Loucy (cell line): ENCODE data around the gene ZNF493.
A peak's percentile ranks its signal among the peaks of the same experiment; 100 is the strongest.

ENCODE experiments used
- H2AFZ ChIP-seq: fragments of 200-600 bp; sonication (generic); 2 replicates; pipeline ENCODE4 v1.6.0; 2016; ENCODE audit warnings: antibody characterized with exemption, mild to moderate bottlenecking, low read length, moderate library complexity
- H3F3A ChIP-seq: fragments of 200-600 bp; 2 replicates; pipeline ENCODE4 v1.6.0; 2016; ENCODE audit warnings: antibody characterized with exemption, low read depth, mild to moderate bottlenecking
- H3K27me3 ChIP-seq: fragments of 200-600 bp; sonication (generic); 2 replicates; pipeline ENCODE4 v1.6.1; 2014; ENCODE audit warnings: low read length, mild to moderate bottlenecking; ENCODE audit not compliant: insufficient read depth, poor library complexity, severe bottlenecking
- H3K36me3 ChIP-seq: fragments of 200-600 bp; sonication (generic); 2 replicates; pipeline ENCODE4 v1.6.1; 2016; ENCODE audit warnings: low read length; ENCODE audit not compliant: insufficient read depth
- H3K4me1 ChIP-seq: fragments of 200-600 bp; sonication (generic); 2 replicates; pipeline ENCODE4 v1.5.1; 2014; ENCODE audit warnings: low read length, mild to moderate bottlenecking; ENCODE audit not compliant: insufficient read depth, poor library complexity, severe bottlenecking
- H3K4me2 ChIP-seq: fragments of 200-600 bp; sonication (generic); 2 replicates; pipeline ENCODE4 v1.6.0; 2014; ENCODE audit warnings: antibody characterized with exemption, low read length, low read depth, mild to moderate bottlenecking; ENCODE audit not compliant: poor library complexity, severe bottlenecking
- H3K4me3 ChIP-seq: fragments of 200-600 bp; sonication (generic); 2 replicates; pipeline ENCODE4 v1.5.1; 2014; ENCODE audit warnings: low read length, mild to moderate bottlenecking, mixed read lengths; ENCODE audit not compliant: poor library complexity, severe bottlenecking
- H3K79me2 ChIP-seq: fragments of 200-600 bp; sonication (generic); 2 replicates; pipeline ENCODE4 v1.6.1; 2014; ENCODE audit warnings: low read length; ENCODE audit not compliant: insufficient read depth
- H3K9ac ChIP-seq: fragments of 200-600 bp; sonication (generic); 2 replicates; pipeline ENCODE4 v1.6.0; 2014; ENCODE audit warnings: mild to moderate bottlenecking, low read depth, low read length, moderate library complexity; ENCODE audit not compliant: poor library complexity, severe bottlenecking
- H3K9me2 ChIP-seq: fragments of 200-600 bp; sonication (generic); replicated peaks from 2 replicates; pipeline ENCODE4 v1.6.1; 2016; ENCODE audit warnings: low read depth, low read length, mixed read lengths
- H3K9me3 ChIP-seq: fragments of 200-600 bp; sonication (generic); 2 replicates; pipeline ENCODE4 v1.6.1; 2014; ENCODE audit warnings: mild to moderate bottlenecking, antibody characterized with exemption, low read length, low read depth; ENCODE audit not compliant: insufficient read depth
- H4K20me1 ChIP-seq: fragments of 200-600 bp; sonication (generic); 2 replicates; pipeline ENCODE4 v1.6.0; 2014; ENCODE audit warnings: antibody characterized with exemption, low read length, mild to moderate bottlenecking; ENCODE audit not compliant: insufficient read depth, poor library complexity, severe bottlenecking
- CTCF ChIP-seq: fragments of 200-600 bp; sonication (generic); conservative IDR thresholded peaks from 2 replicates; pipeline ENCODE4 v1.5.1; 2014; ENCODE audit warnings: mild to moderate bottlenecking, antibody characterized with exemption, low read length
- EZH2phosphoT487 ChIP-seq: fragments of 200-600 bp; IDR thresholded peaks from 2 replicates; pipeline ENCODE4 v1.6.1; 2018; ENCODE audit warnings: antibody characterized with exemption, mild to moderate bottlenecking, moderate library complexity, borderline replicate concordance

Gene ZNF493

GRCh38 chr19:21454901-21455300, 58.0 kb downstream of the ZNF493 start:
- H3K36me3 ChIP-seq: peaks cover 35% of the 10 kb centered on the region
- H3K4me3 ChIP-seq: no peak overlapping the region
- H3F3A ChIP-seq: no peaks in the 10 kb centered on the region
- no peaks in the 10 kb centered on the region for H4K20me1 ChIP-seq
- no peak overlapping the region for H3K4me2 ChIP-seq
- H3K4me1 ChIP-seq: no peaks in the 10 kb centered on the region
- H3K9ac ChIP-seq: no peak overlapping the region
- no peaks in the 10 kb centered on the region for H3K9me2 ChIP-seq
- H3K9me3 ChIP-seq: peaks cover 16% of the 10 kb centered on the region; the same call in 1 of the 2 replicates
- no peak overlapping the region for H2AFZ ChIP-seq
- peaks cover 14% of the 10 kb centered on the region; the same call in 1 of the 2 replicates for H3K79me2 ChIP-seq
- no peaks in the 10 kb centered on the region for H3K27me3 ChIP-seq
- TF ChIP-seq CTCF: no peak
- no peak for TF ChIP-seq EZH2phosphoT487

GRCh38 chr19:21460686-21461085, 63.8 kb downstream of the ZNF493 start:
- peaks cover 53% of the 10 kb centered on the region for H3K79me2 ChIP-seq
- no peaks in the 10 kb centered on the region for H3K9me2 ChIP-seq
- peaks cover 7% of the 10 kb centered on the region for H4K20me1 ChIP-seq
- H3K9me3 ChIP-seq: peaks cover 3% of the 10 kb centered on the region; the same call in 1 of the 2 replicates
- no peaks in the 10 kb centered on the region for H3K27me3 ChIP-seq
- no peak for TF ChIP-seq EZH2phosphoT487
- no peak for TF ChIP-seq CTCF
- H3K4me2 ChIP-seq: peak overlapping the region; percentile 19
- H3K9ac ChIP-seq: no peak overlapping the region
- H3K36me3 ChIP-seq: peaks cover 5% of the 10 kb centered on the region; the same call in 1 of the 2 replicates
- peaks cover 9% of the 10 kb centered on the region for H3K4me1 ChIP-seq
- H3F3A ChIP-seq: no peaks in the 10 kb centered on the region
- no peak overlapping the region for H3K4me3 ChIP-seq
- no peak overlapping the region for H2AFZ ChIP-seq

- no peaks in the 10 kb centered on the region for H3K27me3 ChIP-seq
- H3K9me3 ChIP-seq: peaks cover 3% of the 10 kb centered on the region; the same call in 1 of the 2 replicates
- H3K9me2 ChIP-seq: no peaks in the 10 kb centered on the region
- no peaks in the 10 kb centered on the region for H3K36me3 ChIP-seq
- H3K4me1 ChIP-seq: peaks cover 9% of the 10 kb centered on the region
- H3K79me2 ChIP-seq: peaks cover 51% of the 10 kb centered on the region
- H3F3A ChIP-seq: no peaks in the 10 kb centered on the region
- peak overlapping the region; percentile 84 for H3K4me2 ChIP-seq
- peak overlapping the region; percentile 82 for H3K4me3 ChIP-seq
- H4K20me1 ChIP-seq: peaks cover 7% of the 10 kb centered on the region
- H3K9ac ChIP-seq: peak overlapping the region; percentile 90
- TF ChIP-seq EZH2phosphoT487 (no peak), CTCF (no peak)
- no peak overlapping the region for H2AFZ ChIP-seq
Measured at GRCh38 chr19:21462540-21462939, 65.6 kb downstream of the ZNF493 start.
